ENCODE data around the gene ZNF629.

- TF ChIP-seq CTCF (conservative IDR thresholded peaks at IDR 0.05 in 1 of 2, IDR thresholded peaks at IDR 0.05 in 1 of 2; ENCODE audit: low read depth in 1 of 2, low read length in 2 of 2) (no peak), EZH2 (IDR thresholded peaks at IDR 0.05; ENCODE audit: low read length, missing control alignments) (no peak)
Measured at GRCh38 chr16:30797670-30798309, 10.8 kb upstream of the ZNF629 start.
